ENCODE measurements around the gene SDHD. TPM values are rescaled to one million over a fixed set of nuclear protein-coding genes. Genes with fewer than 3 reads are reported as not detected.

The SDHD gene
- total and polyA plus RNA-seq, 10 of the 15 experiments (the other 5 are each of a cell fraction or from before 2014, with no cell fraction given) = 114 to 775 (median 187) TPM

- TF ChIP-seq, protein P1, sequence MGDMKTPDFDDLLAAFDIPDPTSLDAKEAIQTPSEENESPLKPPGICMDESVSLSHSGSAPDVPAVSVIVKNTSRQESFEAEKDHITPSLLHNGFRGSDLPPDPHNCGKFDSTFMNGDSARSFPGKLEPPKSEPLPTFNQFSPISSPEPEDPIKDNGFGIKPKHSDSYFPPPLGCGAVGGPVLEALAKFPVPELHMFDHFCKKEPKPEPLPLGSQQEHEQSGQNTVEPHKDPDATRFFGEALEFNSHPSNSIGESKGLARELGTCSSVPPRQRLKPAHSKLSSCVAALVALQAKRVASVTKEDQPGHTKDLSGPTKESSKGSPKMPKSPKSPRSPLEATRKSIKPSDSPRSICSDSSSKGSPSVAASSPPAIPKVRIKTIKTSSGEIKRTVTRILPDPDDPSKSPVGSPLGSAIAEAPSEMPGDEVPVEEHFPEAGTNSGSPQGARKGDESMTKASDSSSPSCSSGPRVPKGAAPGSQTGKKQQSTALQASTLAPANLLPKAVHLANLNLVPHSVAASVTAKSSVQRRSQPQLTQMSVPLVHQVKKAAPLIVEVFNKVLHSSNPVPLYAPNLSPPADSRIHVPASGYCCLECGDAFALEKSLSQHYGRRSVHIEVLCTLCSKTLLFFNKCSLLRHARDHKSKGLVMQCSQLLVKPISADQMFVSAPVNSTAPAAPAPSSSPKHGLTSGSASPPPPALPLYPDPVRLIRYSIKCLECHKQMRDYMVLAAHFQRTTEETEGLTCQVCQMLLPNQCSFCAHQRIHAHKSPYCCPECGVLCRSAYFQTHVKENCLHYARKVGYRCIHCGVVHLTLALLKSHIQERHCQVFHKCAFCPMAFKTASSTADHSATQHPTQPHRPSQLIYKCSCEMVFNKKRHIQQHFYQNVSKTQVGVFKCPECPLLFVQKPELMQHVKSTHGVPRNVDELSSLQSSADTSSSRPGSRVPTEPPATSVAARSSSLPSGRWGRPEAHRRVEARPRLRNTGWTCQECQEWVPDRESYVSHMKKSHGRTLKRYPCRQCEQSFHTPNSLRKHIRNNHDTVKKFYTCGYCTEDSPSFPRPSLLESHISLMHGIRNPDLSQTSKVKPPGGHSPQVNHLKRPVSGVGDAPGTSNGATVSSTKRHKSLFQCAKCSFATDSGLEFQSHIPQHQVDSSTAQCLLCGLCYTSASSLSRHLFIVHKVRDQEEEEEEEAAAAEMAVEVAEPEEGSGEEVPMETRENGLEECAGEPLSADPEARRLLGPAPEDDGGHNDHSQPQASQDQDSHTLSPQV (IDR thresholded peaks at IDR 0.05) = no peak
- peak; percentile 81 for TF ChIP-seq E4F1 (IDR thresholded peaks at IDR 0.05; ENCODE audit: borderline replicate concordance, partially characterized antibody)
- 0 out of 2 replicates have a peak, but pooled peaks have one; percentile 56 for TF ChIP-seq GATAD2B (conservative IDR thresholded peaks at IDR 0.05; ENCODE audit: low read depth)
- no peak for TF ChIP-seq SUPT20H (IDR thresholded peaks at IDR 0.05; ENCODE audit: borderline replicate concordance, control insufficient read depth, low read depth, low read length)
- peak; percentile 84; the same call in 1 of the 2 replicates for TF ChIP-seq CREB1 (IDR thresholded peaks at IDR 0.05; ENCODE audit: low read depth)
- TF ChIP-seq TARDBP (IDR thresholded peaks at IDR 0.05; ENCODE audit: borderline replicate concordance) = no peak
- peak; percentile 91 for TF ChIP-seq RELB (IDR thresholded peaks at IDR 0.05; ENCODE audit: low read depth)
- no peak; a peak in 1 of 4 replicates for TF ChIP-seq CEBPB (IDR thresholded peaks at IDR 0.05; ENCODE audit: borderline replicate concordance in 1 of 2, low read depth in 2 of 2, low read length in 2 of 2)
- TF ChIP-seq ETV6 (conservative IDR thresholded peaks at IDR 0.05 in 1 of 2, IDR thresholded peaks at IDR 0.05 in 1 of 2; ENCODE audit: borderline replicate concordance in 1 of 2, low read depth in 1 of 2) = peak in 1 of 2 experiments; percentile 49; a peak in 1 of 4 replicates
- no peak for TF ChIP-seq RAD21 (IDR thresholded peaks at IDR 0.05; ENCODE audit: insufficient read depth, low read depth, low read length)
- peak; percentile 92 for TF ChIP-seq MTA2 (IDR thresholded peaks at IDR 0.05; ENCODE audit: low read depth)
- TF ChIP-seq FOXM1 (IDR thresholded peaks at IDR 0.05; ENCODE audit: low read depth, low read length) = no peak
- TF ChIP-seq BCL11A (IDR thresholded peaks at IDR 0.05; ENCODE audit: low read depth, low read length) = no peak
- TF ChIP-seq JUND (IDR thresholded peaks at IDR 0.05; ENCODE audit: low read depth, low read length) = no peak
- TF ChIP-seq SREBF2 (IDR thresholded peaks at IDR 0.05; ENCODE audit: low read length) = no peak
- peak; percentile 85 for TF ChIP-seq NBN (IDR thresholded peaks at IDR 0.05)
- no peak for TF ChIP-seq HDAC2 (IDR thresholded peaks at IDR 0.05)
- no peak for TF ChIP-seq STAT1 (conservative IDR thresholded peaks at IDR 0.05)
- TF ChIP-seq CHD4 (IDR thresholded peaks at IDR 0.05) = no peak
- TF ChIP-seq BMI1 (IDR thresholded peaks at IDR 0.05; ENCODE audit: borderline replicate concordance) = no peak
- no peak for TF ChIP-seq KDM1A (IDR thresholded peaks at IDR 0.05; ENCODE audit: borderline replicate concordance)
- no peak for TF ChIP-seq ZNF384 (IDR thresholded peaks at IDR 0.05; ENCODE audit: borderline replicate concordance, low read depth, low read length)
- peak; percentile 79; the same call in 1 of the 2 replicates for TF ChIP-seq POLR2AphosphoS2 (IDR thresholded peaks at IDR 0.05; ENCODE audit: low read depth, low read length)
Measured at GRCh38 chr11:112086422-112087191, at the start of gene SDHD, which contains the start of gene TIMM8B (continued).
